Measurements from ENCODE around the gene B3GALT5.

Gene B3GALT5

GRCh38 chr21:39597595-39597994 is 15.1 kb upstream of the B3GALT5 start:
- Mint-ChIP-seq H3K4me1 (no peaks in the 10 kb centered on the region), H3K27me3 (peaks cover 6% of the 10 kb centered on the region), H3K36me3 (no peaks in the 10 kb centered on the region), H3K27ac (no peak overlapping the region), H3K4me3 (no peak overlapping the region), H3K9me3 (no peaks in the 10 kb centered on the region)
- no peak for ATAC-seq

GRCh38 chr21:39599191-39599970 is 13.4 kb upstream of the B3GALT5 start:
- Mint-ChIP-seq H3K27me3 (peaks cover 6% of the 10 kb centered on the region), H3K9me3 (no peaks in the 10 kb centered on the region), H3K4me3 (no peak overlapping the region), H3K36me3 (no peaks in the 10 kb centered on the region), H3K4me1 (no peaks in the 10 kb centered on the region), H3K27ac (no peak overlapping the region)
- ATAC-seq: no peak

GRCh38 chr21:39601187-39601928 is 11.4 kb upstream of the B3GALT5 start:
- H3K27ac Mint-ChIP-seq: no peak overlapping the region
- no peaks in the 10 kb centered on the region for H3K4me1 Mint-ChIP-seq
- peaks cover 6% of the 10 kb centered on the region for H3K27me3 Mint-ChIP-seq
- ATAC-seq: peak; percentile 6
- no peaks in the 10 kb centered on the region for H3K9me3 Mint-ChIP-seq
- H3K4me3 Mint-ChIP-seq: no peak overlapping the region
- H3K36me3 Mint-ChIP-seq: no peaks in the 10 kb centered on the region

GRCh38 chr21:39602076-39602689 is 10.6 kb upstream of the B3GALT5 start:
- H3K9me3 Mint-ChIP-seq: no peaks in the 10 kb centered on the region
- H3K27me3 Mint-ChIP-seq: peaks cover 6% of the 10 kb centered on the region
- H3K27ac Mint-ChIP-seq: no peak overlapping the region
- H3K36me3 Mint-ChIP-seq: no peaks in the 10 kb centered on the region
- H3K4me1 Mint-ChIP-seq: no peaks in the 10 kb centered on the region
- peak; percentile 11 for ATAC-seq
- no peak overlapping the region for H3K4me3 Mint-ChIP-seq

GRCh38 chr21:39602793-39603192 is 9.9 kb upstream of the B3GALT5 start:
- ATAC-seq: no peak
- no peak overlapping the region for H3K27ac Mint-ChIP-seq
- H3K4me1 Mint-ChIP-seq: no peaks in the 10 kb centered on the region
- peaks cover 6% of the 10 kb centered on the region for H3K27me3 Mint-ChIP-seq
- no peaks in the 10 kb centered on the region for H3K36me3 Mint-ChIP-seq
- H3K4me3 Mint-ChIP-seq: no peak overlapping the region
- H3K9me3 Mint-ChIP-seq: no peaks in the 10 kb centered on the region

GRCh38 chr21:39604951-39605350 is 7.8 kb upstream of the B3GALT5 start:
- no peak overlapping the region for H3K4me3 Mint-ChIP-seq
- H3K9me3 Mint-ChIP-seq: no peaks in the 10 kb centered on the region
- peaks cover 17% of the 10 kb centered on the region for H3K27me3 Mint-ChIP-seq
- no peak overlapping the region for H3K27ac Mint-ChIP-seq
- H3K36me3 Mint-ChIP-seq: no peaks in the 10 kb centered on the region
- no peaks in the 10 kb centered on the region for H3K4me1 Mint-ChIP-seq
- ATAC-seq: no peak

- H3K36me3 Mint-ChIP-seq: no peaks in the 10 kb centered on the region
- no peak for ATAC-seq
- peaks cover 51% of the 10 kb centered on the region for H3K27me3 Mint-ChIP-seq
These were observed 2.0 kb upstream of the B3GALT5 start for GRCh38 chr21:39610703-39611102.

GRCh38 chr21:39611551-39612190 is 1.1 kb upstream of the B3GALT5 start:
- Mint-ChIP-seq H3K4me3 (no peak overlapping the region), H3K27me3 (peaks cover 51% of the 10 kb centered on the region), H3K36me3 (no peaks in the 10 kb centered on the region), H3K4me1 (no peaks in the 10 kb centered on the region), H3K9me3 (peaks cover 3% of the 10 kb centered on the region), H3K27ac (no peak overlapping the region)
- no peak for ATAC-seq

More at GRCh38 chr21:39610703-39611102, 2.0 kb upstream of the B3GALT5 start:
- H3K4me1 Mint-ChIP-seq: no peaks in the 10 kb centered on the region
- peaks cover 3% of the 10 kb centered on the region for H3K9me3 Mint-ChIP-seq
- H3K27ac Mint-ChIP-seq: no peak overlapping the region
- H3K4me3 Mint-ChIP-seq: no peak overlapping the region

GRCh38 chr21:39613041-39613934 is 548 bp downstream of the B3GALT5 start:
- H3K4me3 Mint-ChIP-seq: no peak overlapping the region
- H3K27me3 Mint-ChIP-seq: peaks cover 51% of the 10 kb centered on the region
- ATAC-seq: peak; percentile 46
- H3K9me3 Mint-ChIP-seq: peaks cover 3% of the 10 kb centered on the region
- no peaks in the 10 kb centered on the region for H3K4me1 Mint-ChIP-seq
- no peaks in the 10 kb centered on the region for H3K36me3 Mint-ChIP-seq
- H3K27ac Mint-ChIP-seq: no peak overlapping the region

DNA sequence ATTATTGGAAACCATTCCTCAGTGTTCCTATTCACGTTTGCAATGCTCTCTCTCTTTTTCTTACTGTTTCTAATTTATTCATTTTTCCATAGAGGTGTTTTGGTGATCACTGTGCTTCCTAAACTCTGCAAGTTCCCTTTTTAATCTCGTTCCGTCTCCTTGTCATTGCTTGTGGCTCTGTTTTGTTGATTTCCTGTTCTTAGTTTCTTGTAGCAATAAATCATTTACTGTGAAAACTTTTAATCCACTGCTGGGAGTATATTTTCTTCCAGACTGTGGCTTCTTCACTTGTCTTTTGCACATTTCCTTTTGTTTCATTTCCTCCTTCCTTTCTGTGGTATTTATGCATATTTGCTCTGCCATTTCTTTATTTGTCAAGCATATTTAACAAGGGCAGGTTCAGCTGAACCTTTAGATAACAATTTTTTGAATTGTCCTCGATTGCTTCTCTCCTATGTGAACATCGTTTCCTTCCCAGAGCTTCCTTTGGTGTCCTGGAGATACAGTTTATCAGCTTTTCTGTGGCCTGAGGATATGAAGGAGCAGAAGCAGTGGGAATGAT is 3.6 kb downstream of the B3GALT5 start:
- no peak overlapping the region for H3K4me3 Mint-ChIP-seq
- ATAC-seq: no peak
- no peak overlapping the region for H3K27ac Mint-ChIP-seq
- H3K4me1 Mint-ChIP-seq: no peaks in the 10 kb centered on the region
- no peaks in the 10 kb centered on the region for H3K36me3 Mint-ChIP-seq
- H3K9me3 Mint-ChIP-seq: peaks cover 4% of the 10 kb centered on the region
- peaks cover 36% of the 10 kb centered on the region for H3K27me3 Mint-ChIP-seq

- Mint-ChIP-seq H3K27me3 (no peaks in the 10 kb centered on the region), H3K4me3 (no peak overlapping the region), H3K9me3 (peaks cover 11% of the 10 kb centered on the region), H3K36me3 (no peaks in the 10 kb centered on the region), H3K4me1 (no peaks in the 10 kb centered on the region), H3K27ac (no peak overlapping the region)
- no peak for ATAC-seq
These were observed 8.1 kb downstream of the B3GALT5 start for GRCh38 chr21:39620856-39621255.

DNA sequence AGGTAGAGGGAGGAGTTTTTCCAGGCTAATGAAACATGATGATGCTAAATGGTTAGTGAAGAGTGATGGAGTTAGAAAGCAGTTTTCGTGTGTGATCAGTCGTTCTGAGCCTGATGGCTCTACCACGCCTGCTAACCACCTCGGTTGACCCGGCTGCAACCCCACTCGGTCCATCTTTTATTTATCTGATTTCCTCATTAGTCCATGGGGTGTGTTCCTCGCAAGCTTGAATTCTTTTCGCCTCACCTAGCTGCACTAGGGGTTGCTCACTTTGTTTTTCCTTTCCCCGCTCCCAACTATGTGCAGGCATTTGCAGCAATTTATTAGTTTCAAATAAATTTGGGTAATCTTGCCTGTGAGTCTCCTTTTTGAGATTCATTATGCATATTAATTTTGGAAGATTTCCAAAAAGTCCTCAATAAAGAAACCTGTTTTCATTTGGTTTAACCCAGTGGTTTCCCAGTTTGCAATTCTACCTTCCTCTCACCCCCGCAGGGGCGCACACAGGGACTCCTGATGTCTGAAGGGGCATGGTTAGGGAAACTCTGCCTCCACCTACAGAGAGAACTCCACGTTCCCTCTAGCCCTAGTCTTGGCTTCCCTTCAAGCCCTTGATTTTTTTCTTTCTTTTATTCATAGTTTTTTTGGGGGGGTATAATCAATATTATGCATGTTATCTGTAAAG is 12.6 kb downstream of the B3GALT5 start:
- Mint-ChIP-seq H3K4me1 (no peaks in the 10 kb centered on the region), H3K9me3 (peaks cover 17% of the 10 kb centered on the region), H3K27ac (no peak overlapping the region), H3K27me3 (no peaks in the 10 kb centered on the region), H3K36me3 (no peaks in the 10 kb centered on the region), H3K4me3 (no peak overlapping the region)
- ATAC-seq: no peak

- H3K27me3 Mint-ChIP-seq: no peaks in the 10 kb centered on the region
- no peak for ATAC-seq
These were observed 15.6 kb downstream of the B3GALT5 start for GRCh38 chr21:39628385-39628784.

DNA sequence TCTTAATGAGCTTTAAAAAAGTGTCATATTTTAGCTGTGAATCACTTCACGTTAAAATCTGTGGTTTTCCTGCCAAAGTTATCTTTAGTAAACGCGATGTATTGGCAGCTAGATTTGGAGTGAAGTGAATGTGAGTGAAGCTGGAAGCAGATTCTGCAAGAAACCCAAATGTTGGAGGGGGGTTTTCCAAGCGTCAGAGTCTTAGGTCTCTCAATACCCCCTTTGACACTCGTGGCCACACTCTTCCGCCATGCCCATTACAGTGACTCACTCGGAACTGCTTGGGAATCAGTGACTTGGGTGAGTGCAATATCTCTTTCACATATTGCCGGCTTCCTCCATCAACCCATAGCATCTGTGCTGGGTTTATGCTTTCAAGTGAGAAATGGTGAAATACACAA is 17.5 kb downstream of the B3GALT5 start:
- no peak for ATAC-seq
- no peaks in the 10 kb centered on the region for H3K4me1 Mint-ChIP-seq
- peaks cover 5% of the 10 kb centered on the region for H3K9me3 Mint-ChIP-seq
- no peaks in the 10 kb centered on the region for H3K27me3 Mint-ChIP-seq
- H3K36me3 Mint-ChIP-seq: no peaks in the 10 kb centered on the region
- H3K4me3 Mint-ChIP-seq: no peak overlapping the region
- H3K27ac Mint-ChIP-seq: no peak overlapping the region

More at GRCh38 chr21:39628385-39628784, 15.6 kb downstream of the B3GALT5 start:
- no peaks in the 10 kb centered on the region for H3K4me1 Mint-ChIP-seq
- H3K36me3 Mint-ChIP-seq: no peaks in the 10 kb centered on the region
- no peak overlapping the region for H3K27ac Mint-ChIP-seq
- H3K4me3 Mint-ChIP-seq: no peak overlapping the region
- H3K9me3 Mint-ChIP-seq: peaks cover 12% of the 10 kb centered on the region
